ENCODE data around the gene ALDH4A1.
A peak's percentile ranks its signal among the peaks of the same experiment; 100 is the strongest.

The ALDH4A1 gene

GRCh38 chr1:18875107-18875795 lies 27.1 kb downstream of the ALDH4A1 start:
- no peak; the same call in 1 of the 2 replicates for TF ChIP-seq TAF1 (IDR thresholded peaks at IDR 0.05; ENCODE audit: low read depth)
- TF ChIP-seq EGR1 (IDR thresholded peaks at IDR 0.05): no peak
- peak; percentile 83 for TF ChIP-seq RAD21 (IDR thresholded peaks at IDR 0.05; ENCODE audit: low read depth)
- TF ChIP-seq REST (IDR thresholded peaks at IDR 0.05; ENCODE audit: low read depth): no peak
- no peak for TF ChIP-seq CEBPB (IDR thresholded peaks at IDR 0.05)
- no peak for TF ChIP-seq TCF12 (IDR thresholded peaks at IDR 0.05; ENCODE audit: low read depth)

- TF ChIP-seq REST (IDR thresholded peaks at IDR 0.05; ENCODE audit: low read depth): no peak
- TF ChIP-seq EGR1 (IDR thresholded peaks at IDR 0.05): no peak
- no peak for TF ChIP-seq USF1 (IDR thresholded peaks at IDR 0.05)
- no peak for TF ChIP-seq CREB1 (IDR thresholded peaks at IDR 0.05; ENCODE audit: low read depth)
- no peak for TF ChIP-seq YY1 (IDR thresholded peaks at IDR 0.05; ENCODE audit: low read depth)
- no peak for TF ChIP-seq NFIC (IDR thresholded peaks at IDR 0.05)
- no peak for TF ChIP-seq RAD21 (IDR thresholded peaks at IDR 0.05; ENCODE audit: low read depth)
These were observed 27.8 kb downstream of the ALDH4A1 start for GRCh38 chr1:18874600-18874999.

- TF ChIP-seq EGR1 (IDR thresholded peaks at IDR 0.05) (no peak), NFIC (IDR thresholded peaks at IDR 0.05) (no peak)
These were observed 28.3 kb downstream of the ALDH4A1 start for GRCh38 chr1:18874036-18874435.

- TF ChIP-seq RAD21 (IDR thresholded peaks at IDR 0.05; ENCODE audit: low read depth): no peak
- no peak for TF ChIP-seq REST (IDR thresholded peaks at IDR 0.05; ENCODE audit: low read depth)
- no peak for TF ChIP-seq FOXM1 (IDR thresholded peaks at IDR 0.05; ENCODE audit: borderline replicate concordance, low read depth)
- no peak for TF ChIP-seq TAF1 (IDR thresholded peaks at IDR 0.05; ENCODE audit: low read depth)
- TF ChIP-seq MAX (IDR thresholded peaks at IDR 0.05): no peak
- no peak for TF ChIP-seq USF1 (IDR thresholded peaks at IDR 0.05)
- no peak for TF ChIP-seq EGR1 (IDR thresholded peaks at IDR 0.05)
- TF ChIP-seq EP300 (IDR thresholded peaks at IDR 0.05; ENCODE audit: borderline replicate concordance): no peak
- TF ChIP-seq CEBPB (IDR thresholded peaks at IDR 0.05): no peak
- no peak for TF ChIP-seq YY1 (IDR thresholded peaks at IDR 0.05; ENCODE audit: low read depth)
- no peak for TF ChIP-seq TEAD4 (IDR thresholded peaks at IDR 0.05)
- TF ChIP-seq ZBTB7A (IDR thresholded peaks at IDR 0.05; ENCODE audit: low read depth): no peak
- TF ChIP-seq TCF12 (IDR thresholded peaks at IDR 0.05; ENCODE audit: low read depth): no peak
- TF ChIP-seq NFIC (IDR thresholded peaks at IDR 0.05): no peak
- TF ChIP-seq CREB1 (IDR thresholded peaks at IDR 0.05; ENCODE audit: low read depth): no peak
These were observed 30.2 kb downstream of the ALDH4A1 start for GRCh38 chr1:18872071-18872611.

- TF ChIP-seq TAF1 (IDR thresholded peaks at IDR 0.05; ENCODE audit: low read depth) (no peak), YY1 (IDR thresholded peaks at IDR 0.05; ENCODE audit: low read depth) (no peak), FOXM1 (IDR thresholded peaks at IDR 0.05; ENCODE audit: borderline replicate concordance, low read depth) (no peak), EGR1 (IDR thresholded peaks at IDR 0.05) (no peak), RAD21 (IDR thresholded peaks at IDR 0.05; ENCODE audit: low read depth) (no peak), REST (IDR thresholded peaks at IDR 0.05; ENCODE audit: low read depth) (no peak), EP300 (IDR thresholded peaks at IDR 0.05; ENCODE audit: borderline replicate concordance) (no peak)
These were observed 30.8 kb downstream of the ALDH4A1 start for GRCh38 chr1:18871401-18872070.
